ENCODE results near the gene OSM.

Gene OSM

DNA sequence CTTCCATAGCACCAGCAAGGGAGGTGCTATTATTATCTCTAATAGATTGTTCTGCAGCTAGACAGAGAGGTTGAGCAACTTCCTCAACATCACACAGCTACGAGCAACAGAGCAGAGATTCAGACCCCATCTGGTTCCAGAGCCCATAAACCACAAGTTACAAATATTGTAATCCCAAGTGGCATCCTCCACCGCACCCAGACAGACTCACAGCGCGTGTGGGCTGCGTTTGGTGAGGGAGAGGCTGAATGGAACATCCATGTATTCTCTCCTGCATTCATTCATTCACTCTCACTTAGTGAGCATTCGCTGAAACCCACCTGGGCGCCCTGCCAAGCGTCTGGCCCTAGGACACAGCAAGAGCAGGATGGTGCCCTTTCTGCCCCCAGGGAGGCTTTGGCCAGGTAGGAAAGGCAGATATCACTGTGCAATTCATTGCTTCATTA is 53.6 kb downstream of the OSM start:
- in situ Hi-C loops (cut with MboI; ENCODE audit: low sequenced_read_pairs), result no loop called here

Data from HL-60/S4 (cell line).